Osteoblast (primary cell): ENCODE measurements around the gene SNX25. TPM values are rescaled to one million over a fixed set of nuclear protein-coding genes. Genes with fewer than 3 reads are reported as not detected.
"Not testable (repeated sequence)": the region's sequence is repeated elsewhere in the genome, so short reads cannot be mapped to it uniquely, and the experiment has no call there.

ENCODE experiments used
- DNase-seq: peaks from one replicate; pipeline ENCODE4 v3.0.0; 2011; ENCODE audit warnings: low spot score, mixed read lengths; ENCODE audit not compliant: insufficient read length; ENCODE audit errors: missing footprints
- H2AFZ ChIP-seq: 2 replicates; pipeline ENCODE4 v1.6.0; 2011; ENCODE audit warnings: mild to moderate bottlenecking, low read length
- H3K27ac ChIP-seq: 2 replicates; pipeline ENCODE4 v1.5.1; 2011; ENCODE audit warnings: mild to moderate bottlenecking, low read depth, low read length, moderate library complexity
- H3K27me3 ChIP-seq: 2 replicates; pipeline ENCODE4 v1.6.0; 2012; ENCODE audit warnings: mild to moderate bottlenecking, control low read depth, inconsistent platforms, low read length, moderate library complexity; ENCODE audit not compliant: insufficient read depth
- H3K36me3 ChIP-seq: 2 replicates; pipeline ENCODE4 v1.5.1; 2011; ENCODE audit warnings: mild to moderate bottlenecking, low read length, control low read depth, moderate library complexity; ENCODE audit not compliant: insufficient read depth
- H3K4me1 ChIP-seq: 2 replicates; pipeline ENCODE4 v1.5.1; 2011; ENCODE audit warnings: mild to moderate bottlenecking, low read length, control low read depth, moderate library complexity; ENCODE audit not compliant: insufficient read depth
- H3K4me2 ChIP-seq: 2 replicates; pipeline ENCODE4 v1.6.0; 2011; ENCODE audit warnings: mild to moderate bottlenecking, low read length; ENCODE audit not compliant: insufficient read depth
- H3K4me3 ChIP-seq: fragments of 200-600 bp; sonication (generic); 3 replicates; pipeline ENCODE4 v1.5.1; 2012; ENCODE audit warnings: mild to moderate bottlenecking, low read length, inconsistent platforms; ENCODE audit not compliant: insufficient read depth
- H3K79me2 ChIP-seq: 2 replicates; pipeline ENCODE4 v1.6.0; 2012; ENCODE audit warnings: mild to moderate bottlenecking, low read length, control low read depth, inconsistent platforms; ENCODE audit not compliant: insufficient read depth
- H3K9me3 ChIP-seq: 2 replicates; pipeline ENCODE4 v1.5.1; 2011; ENCODE audit warnings: low read depth, low read length, control low read depth
- H4K20me1 ChIP-seq: 2 replicates; pipeline ENCODE4 v1.6.0; 2012; ENCODE audit warnings: mild to moderate bottlenecking, low read length, control low read depth; ENCODE audit not compliant: insufficient read depth
- CTCF ChIP-seq: IDR thresholded peaks from 2 replicates; pipeline ENCODE4 v1.5.1; 2011; ENCODE audit warnings: mild to moderate bottlenecking, low read depth, low read length, moderate library complexity; ENCODE audit errors: extremely low read depth
- total RNA-seq: library from RNA; depleted of rRNA; stranded (reverse); fragments of >200 nt; gene quantifications from 2 replicates; pipeline ENCODE4 v1.2.3, GENCODE V29; 2012

Gene SNX25
- total RNA-seq, 1 donor, result 98.1 TPM

- Histone ChIP-seq H4K20me1 (no peaks in the 10 kb centered on the region), H2AFZ (no peak overlapping the region), H3K79me2 (peaks cover 28% of the 10 kb centered on the region), H3K9me3 (no peaks in the 10 kb centered on the region), H3K4me3 (no peak overlapping the region), H3K27me3 (no peaks in the 10 kb centered on the region), H3K36me3 (peaks cover 31% of the 10 kb centered on the region), H3K4me2 (peak overlapping the region; percentile 16), H3K27ac (peak overlapping the region; percentile 42), H3K4me1 (peaks cover 26% of the 10 kb centered on the region)
- DNase-seq, result no peak
- no peak for TF ChIP-seq CTCF
Measured at GRCh38 chr4:185256446-185256845, 47.0 kb downstream of the SNX25 start.

GRCh38 chr4:185257086-185257485 lies 47.7 kb downstream of the SNX25 start:
- peak overlapping the region; percentile 42 for H3K27ac ChIP-seq

GRCh38 chr4:185257694-185258093 lies 48.3 kb downstream of the SNX25 start:
- Histone ChIP-seq H3K9me3 (no peaks in the 10 kb centered on the region), H3K4me3 (no peak overlapping the region), H3K4me2 (no peak overlapping the region), H4K20me1 (no peaks in the 10 kb centered on the region), H3K27me3 (no peaks in the 10 kb centered on the region), H3K4me1 (peaks cover 26% of the 10 kb centered on the region), H2AFZ (no peak overlapping the region), H3K79me2 (peaks cover 33% of the 10 kb centered on the region), H3K36me3 (peaks cover 42% of the 10 kb centered on the region), H3K27ac (no peak overlapping the region)
- no peak for TF ChIP-seq CTCF
- no peak for DNase-seq

More at GRCh38 chr4:185257086-185257485, 47.7 kb downstream of the SNX25 start:
- H3K27me3 ChIP-seq, result no peaks in the 10 kb centered on the region
- H3K79me2 ChIP-seq, result peaks cover 31% of the 10 kb centered on the region
- no peak overlapping the region for H3K4me3 ChIP-seq
- no peaks in the 10 kb centered on the region for H4K20me1 ChIP-seq
- no peak overlapping the region for H3K4me2 ChIP-seq
- no peak overlapping the region for H2AFZ ChIP-seq
- DNase-seq, result no peak
- TF ChIP-seq CTCF, result no peak
- H3K36me3 ChIP-seq, result peaks cover 36% of the 10 kb centered on the region
- H3K9me3 ChIP-seq, result no peaks in the 10 kb centered on the region
- H3K4me1 ChIP-seq, result peaks cover 26% of the 10 kb centered on the region

- not testable (repeated sequence) for H3K4me3 ChIP-seq, H3K27me3 ChIP-seq, H2AFZ ChIP-seq, H4K20me1 ChIP-seq, DNase-seq, H3K9me3 ChIP-seq
- Histone ChIP-seq H3K36me3 (peaks cover 45% of the 10 kb centered on the region), H3K79me2 (peaks cover 38% of the 10 kb centered on the region), H3K4me1 (peaks cover 26% of the 10 kb centered on the region), H3K27ac (peak overlapping the region; percentile 44), H3K4me2 (peak overlapping the region; percentile 42)
Measured at GRCh38 chr4:185258741-185259140, 49.3 kb downstream of the SNX25 start.

- Histone ChIP-seq H3K4me2 (no peak overlapping the region), H3K4me3 (no peak overlapping the region), H2AFZ (no peak overlapping the region), H3K27me3 (no peaks in the 10 kb centered on the region), H4K20me1 (no peaks in the 10 kb centered on the region), H3K79me2 (peaks cover 30% of the 10 kb centered on the region), H3K36me3 (peaks cover 47% of the 10 kb centered on the region), H3K9me3 (no peaks in the 10 kb centered on the region), H3K27ac (no peak overlapping the region), H3K4me1 (peaks cover 26% of the 10 kb centered on the region)
- no peak for DNase-seq
- TF ChIP-seq CTCF, result no peak
Measured at GRCh38 chr4:185259719-185260118, 50.3 kb downstream of the SNX25 start.
